Stimulated activated CD8-positive, alpha-beta memory T cell treated with anti-CD3 and anti-CD28 coated beads, Interleukin-4, amount 100 ng/mL, for 1 hour (primary cell): ENCODE measurements around the gene PAPPA.

Source experiments
- DNase-seq, 2 donors: peaks; one replicate each; pipeline ENCODE4 v3.0.0-alpha.2; 2020; ENCODE audit warnings: low read depth in 2 of 2, low spot score in 1 of 2

Gene PAPPA, protein sequence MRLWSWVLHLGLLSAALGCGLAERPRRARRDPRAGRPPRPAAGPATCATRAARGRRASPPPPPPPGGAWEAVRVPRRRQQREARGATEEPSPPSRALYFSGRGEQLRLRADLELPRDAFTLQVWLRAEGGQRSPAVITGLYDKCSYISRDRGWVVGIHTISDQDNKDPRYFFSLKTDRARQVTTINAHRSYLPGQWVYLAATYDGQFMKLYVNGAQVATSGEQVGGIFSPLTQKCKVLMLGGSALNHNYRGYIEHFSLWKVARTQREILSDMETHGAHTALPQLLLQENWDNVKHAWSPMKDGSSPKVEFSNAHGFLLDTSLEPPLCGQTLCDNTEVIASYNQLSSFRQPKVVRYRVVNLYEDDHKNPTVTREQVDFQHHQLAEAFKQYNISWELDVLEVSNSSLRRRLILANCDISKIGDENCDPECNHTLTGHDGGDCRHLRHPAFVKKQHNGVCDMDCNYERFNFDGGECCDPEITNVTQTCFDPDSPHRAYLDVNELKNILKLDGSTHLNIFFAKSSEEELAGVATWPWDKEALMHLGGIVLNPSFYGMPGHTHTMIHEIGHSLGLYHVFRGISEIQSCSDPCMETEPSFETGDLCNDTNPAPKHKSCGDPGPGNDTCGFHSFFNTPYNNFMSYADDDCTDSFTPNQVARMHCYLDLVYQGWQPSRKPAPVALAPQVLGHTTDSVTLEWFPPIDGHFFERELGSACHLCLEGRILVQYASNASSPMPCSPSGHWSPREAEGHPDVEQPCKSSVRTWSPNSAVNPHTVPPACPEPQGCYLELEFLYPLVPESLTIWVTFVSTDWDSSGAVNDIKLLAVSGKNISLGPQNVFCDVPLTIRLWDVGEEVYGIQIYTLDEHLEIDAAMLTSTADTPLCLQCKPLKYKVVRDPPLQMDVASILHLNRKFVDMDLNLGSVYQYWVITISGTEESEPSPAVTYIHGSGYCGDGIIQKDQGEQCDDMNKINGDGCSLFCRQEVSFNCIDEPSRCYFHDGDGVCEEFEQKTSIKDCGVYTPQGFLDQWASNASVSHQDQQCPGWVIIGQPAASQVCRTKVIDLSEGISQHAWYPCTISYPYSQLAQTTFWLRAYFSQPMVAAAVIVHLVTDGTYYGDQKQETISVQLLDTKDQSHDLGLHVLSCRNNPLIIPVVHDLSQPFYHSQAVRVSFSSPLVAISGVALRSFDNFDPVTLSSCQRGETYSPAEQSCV (N-terminal part only)

GRCh38 chr9:116153765-116154333 lies at the start of gene PAPPA:
Gene PAPPA (plus strand): TSS chr9:116153791. CDS start chr9:116154173, 382 bp downstream.
- no peak for DNase-seq

DNA sequence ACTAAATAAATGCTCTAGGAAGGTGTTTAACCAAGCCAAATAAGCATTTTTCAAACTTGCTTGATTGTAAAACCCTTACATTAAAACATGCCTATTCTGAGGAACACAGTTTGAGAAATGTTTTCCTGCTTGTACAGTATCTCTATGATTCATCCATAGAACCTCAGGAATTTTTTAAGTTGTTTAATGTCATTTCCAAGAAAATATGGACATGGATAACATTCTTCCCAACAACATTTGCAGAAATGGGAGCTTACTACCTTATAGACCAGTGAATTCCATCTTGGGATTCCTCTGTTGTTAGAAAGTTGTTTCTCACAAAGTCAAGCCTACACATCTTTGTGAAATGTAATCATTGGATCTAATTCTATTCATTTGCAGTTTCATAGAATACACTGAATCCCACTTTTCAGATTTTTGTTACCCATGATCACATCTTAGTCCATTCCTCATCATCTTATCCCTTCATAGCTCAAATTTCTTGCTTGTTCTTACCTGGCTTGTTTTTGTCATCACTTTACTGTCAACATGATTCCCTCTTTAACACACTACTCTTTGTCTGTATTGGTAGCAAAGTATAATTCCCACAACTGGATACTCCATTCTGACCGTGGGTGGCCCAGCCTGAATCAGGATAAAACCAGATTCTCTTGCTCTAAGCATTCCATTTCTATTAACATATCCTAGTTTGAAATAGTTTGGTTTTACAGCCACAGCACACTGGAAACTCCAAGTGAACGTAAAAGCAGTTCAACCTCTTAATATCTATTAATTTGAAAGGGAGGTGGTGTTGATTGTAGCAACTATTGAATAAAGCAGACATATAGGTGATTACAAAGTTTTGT lies 49.4 kb upstream of the PAPPA start:
- DNase-seq = no peak

GRCh38 chr9:116112236-116112635 lies 41.4 kb upstream of the PAPPA start:
- DNase-seq = no peak

GRCh38 chr9:116115761-116116353 lies 37.7 kb upstream of the PAPPA start:
- DNase-seq = no peak

DNA sequence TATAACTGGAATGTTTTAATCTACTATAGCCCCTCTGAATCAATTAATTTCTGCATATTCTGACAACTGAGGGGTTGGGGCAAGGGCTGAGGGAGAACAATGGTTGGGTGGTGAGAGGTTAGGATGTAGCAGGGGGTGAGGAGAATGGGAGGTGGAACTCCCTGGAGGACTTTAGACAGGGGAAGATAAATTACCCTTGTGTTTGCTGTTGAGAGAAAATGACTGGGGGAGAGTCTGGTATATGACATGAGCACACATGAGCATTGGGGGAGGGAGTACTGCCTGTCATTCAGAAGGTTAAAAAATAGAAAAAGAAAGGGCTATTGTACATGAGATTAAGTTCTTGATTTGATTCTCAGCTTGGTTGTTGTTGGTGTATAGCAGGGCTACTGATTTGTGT lies 37.2 kb upstream of the PAPPA start:
- no peak for DNase-seq

DNA sequence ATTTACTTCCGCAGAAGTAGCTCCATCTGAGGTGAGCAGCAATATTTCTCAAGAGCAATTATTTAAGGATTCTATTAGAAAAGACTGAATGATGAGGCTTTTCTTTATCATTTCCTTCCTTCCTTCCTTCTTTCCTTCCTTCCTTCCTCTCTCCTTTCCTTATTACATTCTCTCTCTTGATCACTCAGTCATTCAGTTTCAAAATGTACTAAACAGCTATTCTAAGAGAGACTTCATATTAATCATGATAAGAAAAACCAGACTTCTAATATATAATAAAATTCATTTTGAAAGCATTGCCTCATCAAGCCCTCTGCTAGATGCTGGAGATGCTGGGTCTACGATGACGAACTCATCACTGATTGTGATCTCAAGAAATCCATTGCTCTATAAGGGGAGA lies 30.4 kb upstream of the PAPPA start:
- DNase-seq = no peak

- DNase-seq = no peak
These were observed 29.0 kb upstream of the PAPPA start for GRCh38 chr9:116124472-116125040.

GRCh38 chr9:116133163-116133562 lies 20.4 kb upstream of the PAPPA start:
- no peak for DNase-seq

DNA sequence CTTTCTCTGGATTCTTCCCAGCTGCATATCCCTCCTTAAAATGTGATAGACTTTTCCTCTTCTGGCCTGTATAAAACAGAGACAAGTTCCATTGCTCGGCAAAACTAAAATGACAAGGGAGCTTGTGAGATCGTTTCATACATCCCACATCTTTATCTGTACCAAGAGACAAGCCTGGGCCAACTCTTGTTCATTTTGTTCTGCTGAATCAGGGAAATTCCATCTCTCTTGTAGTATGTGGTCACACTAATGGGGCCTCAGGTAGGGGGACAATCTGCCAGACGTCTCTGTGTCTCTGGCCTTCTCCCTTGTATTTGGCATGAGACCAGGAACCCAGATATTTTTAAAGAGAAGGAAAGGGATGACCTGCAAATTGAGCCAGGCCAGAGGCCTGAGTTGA lies 18.6 kb upstream of the PAPPA start:
- no peak for DNase-seq

DNA sequence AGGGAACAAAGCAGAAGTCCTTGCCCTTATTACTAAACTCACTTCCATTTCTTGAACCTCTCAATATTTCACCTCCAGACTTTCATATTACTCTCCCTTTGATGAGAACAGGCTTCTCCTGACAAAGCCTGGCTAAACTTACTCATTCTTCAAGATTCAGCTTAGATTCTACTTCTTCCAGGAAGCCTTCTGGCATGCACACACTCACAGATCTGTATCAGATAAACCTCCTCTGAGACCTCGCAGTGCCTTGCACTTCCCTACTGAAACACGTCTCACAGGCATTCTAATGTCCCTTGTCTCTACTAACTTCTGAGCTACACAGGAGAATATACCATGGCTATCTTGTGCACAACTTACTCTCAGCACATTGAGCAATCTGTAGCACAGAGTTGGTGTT lies 16.6 kb upstream of the PAPPA start:
- DNase-seq = no peak

DNA sequence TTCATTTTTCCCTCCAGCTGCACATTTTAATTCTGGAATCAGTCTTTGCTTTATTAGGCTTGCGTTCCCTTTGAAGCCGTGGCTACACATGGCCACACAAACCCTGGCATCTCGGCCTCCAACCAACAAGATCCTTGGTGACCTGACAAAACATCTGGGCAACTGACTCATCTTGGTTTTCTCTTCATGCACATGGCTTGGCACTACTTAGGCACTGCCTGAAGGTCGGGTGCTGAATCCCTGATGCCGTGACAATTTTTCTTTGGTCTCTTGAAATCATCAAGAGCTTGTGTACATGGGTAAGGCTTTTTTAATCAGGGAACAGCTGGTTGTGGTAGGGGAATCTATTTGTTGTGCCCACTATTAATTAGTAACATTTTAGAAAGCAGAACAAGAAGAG lies 16.0 kb upstream of the PAPPA start:
- DNase-seq = no peak

DNA sequence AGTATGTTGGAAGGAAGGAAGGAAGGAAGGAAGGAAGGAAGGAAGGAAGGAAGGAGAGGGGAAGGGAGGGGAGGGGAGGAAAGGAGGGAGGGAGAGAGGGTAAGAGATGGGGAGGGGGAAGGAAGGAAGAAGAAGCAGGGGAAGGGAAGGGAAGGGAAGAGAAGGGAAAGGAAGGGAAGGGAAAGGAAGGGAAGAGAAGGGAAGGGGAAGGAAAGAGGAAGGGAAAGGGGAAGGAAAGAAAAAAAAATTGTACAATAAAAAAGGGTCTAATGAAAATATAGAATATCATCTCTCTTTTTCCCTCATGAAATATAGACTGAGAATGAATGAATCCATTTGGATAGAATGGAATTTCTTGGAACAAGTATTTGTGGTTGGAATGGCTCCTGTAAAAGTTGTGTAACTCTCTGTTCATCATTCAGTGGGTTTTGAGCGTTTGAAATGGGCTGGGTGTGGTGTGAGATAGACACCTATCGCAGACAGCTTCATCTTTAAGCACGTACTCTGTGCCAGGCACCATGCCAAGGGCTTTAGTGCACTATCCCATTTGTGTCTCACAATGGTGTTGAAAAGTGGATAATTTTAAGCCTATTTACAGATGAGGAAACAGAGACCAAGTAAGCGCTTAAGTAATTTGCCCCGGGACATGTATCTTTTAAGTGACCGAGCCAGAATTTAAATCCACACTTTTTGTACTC lies 11.6 kb upstream of the PAPPA start:
- no peak for DNase-seq

GRCh38 chr9:116142706-116143492 lies 10.7 kb upstream of the PAPPA start:
- no peak for DNase-seq

GRCh38 chr9:116144038-116144437 lies 9.6 kb upstream of the PAPPA start:
- DNase-seq = no peak

- no peak for DNase-seq
These were observed 9.0 kb upstream of the PAPPA start for GRCh38 chr9:116144555-116144954.

DNA sequence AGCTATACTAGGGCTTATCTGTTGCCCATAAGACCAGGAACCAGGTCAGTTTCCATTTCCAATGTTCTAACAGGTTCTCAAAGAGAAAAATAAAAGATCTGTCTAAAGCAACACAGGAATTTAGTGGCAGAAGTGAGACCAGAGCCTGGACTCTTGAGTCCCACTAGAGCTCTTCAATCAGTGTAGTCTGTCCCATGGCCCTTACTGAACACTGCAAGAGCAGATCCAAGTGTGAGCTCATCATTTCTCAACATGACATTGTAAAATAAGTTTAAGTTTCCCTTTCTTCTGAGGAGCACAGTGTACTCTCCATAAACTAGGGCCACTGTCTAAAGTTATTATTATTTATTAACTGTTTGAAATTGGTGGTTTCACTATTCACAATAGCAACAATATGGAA lies 8.6 kb upstream of the PAPPA start:
- no peak for DNase-seq

- no peak for DNase-seq
These were observed 5.8 kb upstream of the PAPPA start for GRCh38 chr9:116147821-116148220.

DNA sequence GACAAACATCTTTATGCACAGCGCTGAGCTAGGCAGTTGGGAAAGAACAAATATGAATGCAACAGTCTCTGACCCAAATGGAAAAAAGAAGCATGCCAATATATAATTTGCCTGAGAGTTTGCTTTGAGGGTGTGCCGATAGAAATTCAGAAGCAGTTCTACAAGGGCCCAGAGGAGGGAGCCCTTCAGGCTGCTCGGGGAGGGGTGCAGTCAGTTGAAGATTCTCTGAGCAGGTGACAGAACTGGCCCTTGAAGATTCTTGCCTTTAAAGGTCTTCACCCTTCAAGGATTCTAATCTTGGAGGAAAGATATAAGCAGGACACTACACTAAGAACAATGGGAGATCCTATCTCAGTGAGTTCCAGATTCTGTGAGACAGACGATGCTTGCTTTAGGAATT lies 3.7 kb upstream of the PAPPA start:
- no peak for DNase-seq
